GM23338 (cell line): Measurements from ENCODE around the gene AEBP2. TPM values are rescaled to one million over a fixed set of nuclear protein-coding genes. Genes with fewer than 3 reads are reported as not detected.

Experiments used
- ATAC-seq: fragments of 200-7000 bp; cut with Tn5 transposase; 3 replicates; pipeline ENCODE4 v1.9.1; 2020
- DNase-seq: peaks from one replicate; pipeline ENCODE4 v3.0.0-alpha.2; 2015; ENCODE audit warnings: low spot score
- H2AFZ ChIP-seq: fragments of 200-600 bp; sonication (generic); 2 replicates; pipeline ENCODE4 v1.8.0; 2016; ENCODE audit warnings: antibody characterized with exemption, mild to moderate bottlenecking, moderate library complexity
- H3F3A ChIP-seq: fragments of 200-600 bp; sonication (generic); replicated peaks from 2 replicates; pipeline ENCODE4 v1.8.0; 2017; ENCODE audit warnings: antibody characterized with exemption, mixed run types, low read depth
- H3K27ac ChIP-seq: fragments of 200-600 bp; sonication (generic); 2 replicates; pipeline ENCODE4 v1.6.1; 2016; ENCODE audit warnings: low read depth
- H3K27me3 ChIP-seq: fragments of 200-600 bp; sonication (generic); 2 replicates; pipeline ENCODE4 v1.8.0; 2016; ENCODE audit warnings: mild to moderate bottlenecking, mixed run types, moderate library complexity; ENCODE audit not compliant: insufficient read depth
- H3K36me3 ChIP-seq: fragments of 200-600 bp; sonication (generic); 2 replicates; pipeline ENCODE4 v1.8.0; 2016; ENCODE audit warnings: mild to moderate bottlenecking; ENCODE audit not compliant: insufficient read depth
- H3K4me1 ChIP-seq: fragments of 200-600 bp; sonication (generic); 2 replicates; pipeline ENCODE4 v1.8.0; 2016; ENCODE audit warnings: mild to moderate bottlenecking, moderate library complexity; ENCODE audit not compliant: insufficient read depth
- H3K4me2 ChIP-seq: fragments of 200-600 bp; sonication (generic); 2 replicates; pipeline ENCODE4 v1.7.1; 2017; ENCODE audit warnings: mixed run types
- H3K4me3 ChIP-seq: fragments of 200-600 bp; sonication (generic); 2 replicates; pipeline ENCODE4 v1.6.1; 2016; ENCODE audit warnings: mixed run types
- H3K79me2 ChIP-seq: fragments of 200-600 bp; sonication (generic); replicated peaks from 2 replicates; pipeline ENCODE4 v1.8.0; 2017; ENCODE audit warnings: mild to moderate bottlenecking; ENCODE audit not compliant: insufficient read depth
- H3K9me2 ChIP-seq: fragments of 200-600 bp; sonication (generic); 2 replicates; pipeline ENCODE4 v1.8.0; 2017; ENCODE audit not compliant: insufficient read depth
- H4K20me1 ChIP-seq: fragments of 200-600 bp; sonication (generic); replicated peaks from 2 replicates; pipeline ENCODE4 v1.8.0; 2017; ENCODE audit warnings: mild to moderate bottlenecking; ENCODE audit not compliant: insufficient read depth
- H3K27ac Mint-ChIP-seq: 2 replicates; pipeline ENCODE4 v1.8.0; 2020; ENCODE audit warnings: inconsistent platforms, mild to moderate bottlenecking, moderate library complexity, mixed read lengths
- H3K27me3 Mint-ChIP-seq: 3 replicates; pipeline ENCODE4 v1.8.0; 2022; ENCODE audit warnings: low read depth, mild to moderate bottlenecking, moderate library complexity, mixed read lengths, inconsistent platforms; ENCODE audit not compliant: insufficient read depth, poor library complexity
- H3K36me3 Mint-ChIP-seq: 3 replicates; pipeline ENCODE4 v1.8.0; 2021; ENCODE audit warnings: low read depth, mild to moderate bottlenecking, inconsistent platforms, moderate library complexity, mixed read lengths
- H3K4me1 Mint-ChIP-seq: 3 replicates; pipeline ENCODE4 v1.8.0; 2020; ENCODE audit warnings: mild to moderate bottlenecking, inconsistent platforms, mixed read lengths
- H3K4me3 Mint-ChIP-seq: 3 replicates; pipeline ENCODE4 v1.8.0; 2021; ENCODE audit warnings: moderate library complexity, mild to moderate bottlenecking, inconsistent platforms, mixed read lengths
- H3K9me3 Mint-ChIP-seq: 3 replicates; pipeline ENCODE4 v1.8.0; 2020; ENCODE audit warnings: moderate library complexity, mild to moderate bottlenecking, inconsistent platforms, mixed read lengths
- CREB1 ChIP-seq: fragments of 250-450 bp; sonication (Bioruptor Pico); IDR thresholded peaks from 2 replicates; pipeline ENCODE4 v1.5.0; 2020; ENCODE audit warnings: low read depth, mild to moderate bottlenecking, moderate library complexity
- EZH2 ChIP-seq: fragments of 200-600 bp; sonication (generic); IDR thresholded peaks from one replicate; pipeline ENCODE4 v1.8.0; 2017; ENCODE audit warnings: antibody characterized with exemption, mild to moderate bottlenecking, low read depth; ENCODE audit not compliant: unreplicated experiment
- EZH2phosphoT487 ChIP-seq: fragments of 200-600 bp; sonication (generic); IDR thresholded peaks from one replicate; pipeline ENCODE4 v1.8.1; 2018; ENCODE audit warnings: antibody characterized with exemption; ENCODE audit not compliant: unreplicated experiment
- JUNB ChIP-seq: IDR thresholded peaks from one replicate; pipeline ENCODE4 v1.6.1; 2016; ENCODE audit warnings: antibody characterized with exemption; ENCODE audit not compliant: unreplicated experiment
- NANOG ChIP-seq: IDR thresholded peaks from 2 replicates; pipeline ENCODE4 v1.6.1; 2016; ENCODE audit warnings: antibody characterized with exemption, borderline replicate concordance
- POLR2AphosphoS5 ChIP-seq: IDR thresholded peaks from 2 replicates; pipeline ENCODE4 v1.6.1; 2016; ENCODE audit warnings: antibody characterized with exemption, low read depth
- REST ChIP-seq: IDR thresholded peaks from one replicate; pipeline ENCODE4 v1.6.1; 2018; ENCODE audit warnings: antibody characterized with exemption; ENCODE audit not compliant: unreplicated experiment
- STAT1 ChIP-seq: IDR thresholded peaks from one replicate; pipeline ENCODE4 v1.6.1; 2016; ENCODE audit warnings: antibody characterized with exemption; ENCODE audit not compliant: unreplicated experiment
- ZNF114 ChIP-seq: fragments of 250-450 bp; sonication (Bioruptor Pico); IDR thresholded peaks from 2 replicates; pipeline ENCODE4 v1.5.0; 2020; ENCODE audit warnings: mild to moderate bottlenecking, moderate library complexity
- ZNF331 ChIP-seq: fragments of 250-450 bp; sonication (Bioruptor Pico); IDR thresholded peaks from 2 replicates; pipeline ENCODE4 v1.5.0; 2020; ENCODE audit warnings: low read depth, mild to moderate bottlenecking, moderate library complexity
- ZNF462 ChIP-seq: fragments of 250-450 bp; sonication (Bioruptor Pico); IDR thresholded peaks from 2 replicates; pipeline ENCODE4 v1.5.0; 2020; ENCODE audit warnings: mild to moderate bottlenecking, moderate library complexity
- polyA plus RNA-seq: library from polyadenylated mRNA; unstranded; fragments of >200 nt; fragmentation: Nextera tagmentation; extraction: Ambion mirVana; gene quantifications from 2 replicates; pipeline ENCODE4 v1.2.1, GENCODE V29; 2016
- total RNA-seq: library from RNA; depleted of rRNA; stranded (reverse); fragments of >200 nt; shearing (Covaris generic); gene quantifications from 2 replicates; pipeline ENCODE4 v1.2.3, GENCODE V29; 2014
- TF ChIP-seq, protein P1 (sequence below): IDR thresholded peaks from 2 replicates; pipeline ENCODE4 v1.6.1; 2016; ENCODE audit warnings: antibody characterized with exemption
- TF ChIP-seq, protein P2 (sequence below), 2 experiments: fragments of 200-600 bp in 1 of 2; sonication (generic) in 1 of 2; conservative IDR thresholded peaks; 2 replicates each; pipeline versions ENCODE4 v1.5.1 to v1.6.1; 2016 to 2017; ENCODE audit warnings: antibody characterized with exemption in 2 of 2, low read depth in 2 of 2, mild to moderate bottlenecking in 2 of 2, moderate library complexity in 1 of 2

AEBP2 gene
- total and polyA plus RNA-seq, 2 experiments from 2014 or later = 39.3 to 48.1 TPM

DNA sequence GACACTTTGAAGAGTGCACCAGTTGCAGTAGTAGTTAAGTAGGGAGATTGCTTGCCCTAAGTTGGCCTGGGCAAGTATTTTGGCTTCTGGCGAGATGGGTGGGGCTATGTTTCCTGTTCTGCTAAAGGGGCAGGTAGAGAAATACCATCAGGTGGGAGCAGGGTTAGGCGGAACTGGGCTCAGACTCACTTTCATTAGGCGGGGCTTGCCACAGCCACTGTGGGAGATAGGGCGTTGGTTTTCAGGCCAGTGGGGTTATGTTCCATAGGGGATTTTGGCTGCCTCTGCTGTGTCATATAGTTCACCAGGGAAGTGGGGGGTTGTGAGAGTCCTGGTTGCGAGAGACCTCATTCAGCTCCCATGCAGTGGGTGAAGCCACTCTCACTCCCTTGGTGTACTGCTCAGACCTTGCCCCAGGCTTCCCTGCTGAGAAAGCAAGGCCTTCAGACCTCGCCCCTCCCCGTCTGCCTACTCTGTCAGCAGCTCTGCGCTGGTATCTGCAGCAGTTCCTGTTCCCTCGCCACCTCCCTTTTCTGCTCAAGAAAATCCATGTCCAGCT is 43.3 kb downstream of the AEBP2 start:
- H2AFZ ChIP-seq = no peak overlapping the region
- peaks cover 12% of the 10 kb centered on the region for H3F3A ChIP-seq
- Mint-ChIP-seq H3K27ac (peak overlapping the region; percentile 16), H3K4me3 (no peak overlapping the region; the same call in 2 of the 3 replicates), H3K36me3 (peaks cover 69% of the 10 kb centered on the region), H3K27me3 (peaks cover 16% of the 10 kb centered on the region), H3K9me3 (no peaks in the 10 kb centered on the region; the same call in 2 of the 3 replicates), H3K4me1 (peaks cover 39% of the 10 kb centered on the region)
- peaks cover 6% of the 10 kb centered on the region; the same call in 1 of the 2 replicates for H3K36me3 ChIP-seq
- H4K20me1 ChIP-seq = peaks cover 81% of the 10 kb centered on the region
- peak overlapping the region; percentile 68 for H3K4me2 ChIP-seq
- peaks cover 100% of the 10 kb centered on the region for H3K79me2 ChIP-seq
- TF ChIP-seq EZH2phosphoT487 = no peak
- TF ChIP-seq, protein P1, sequence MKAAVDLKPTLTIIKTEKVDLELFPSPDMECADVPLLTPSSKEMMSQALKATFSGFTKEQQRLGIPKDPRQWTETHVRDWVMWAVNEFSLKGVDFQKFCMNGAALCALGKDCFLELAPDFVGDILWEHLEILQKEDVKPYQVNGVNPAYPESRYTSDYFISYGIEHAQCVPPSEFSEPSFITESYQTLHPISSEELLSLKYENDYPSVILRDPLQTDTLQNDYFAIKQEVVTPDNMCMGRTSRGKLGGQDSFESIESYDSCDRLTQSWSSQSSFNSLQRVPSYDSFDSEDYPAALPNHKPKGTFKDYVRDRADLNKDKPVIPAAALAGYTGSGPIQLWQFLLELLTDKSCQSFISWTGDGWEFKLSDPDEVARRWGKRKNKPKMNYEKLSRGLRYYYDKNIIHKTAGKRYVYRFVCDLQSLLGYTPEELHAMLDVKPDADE = no peak
- no peak for TF ChIP-seq NANOG
- TF ChIP-seq CREB1 (CRISPR knock-in tag) = no peak
- no peak for TF ChIP-seq ZNF114 (CRISPR knock-in tag)
- no peak for TF ChIP-seq JUNB
- TF ChIP-seq REST = no peak
- no peak for TF ChIP-seq ZNF462 (CRISPR knock-in tag)
- TF ChIP-seq EZH2 = no peak
- TF ChIP-seq POLR2AphosphoS5 = no peak
- TF ChIP-seq STAT1 = no peak
- TF ChIP-seq, protein P2, sequence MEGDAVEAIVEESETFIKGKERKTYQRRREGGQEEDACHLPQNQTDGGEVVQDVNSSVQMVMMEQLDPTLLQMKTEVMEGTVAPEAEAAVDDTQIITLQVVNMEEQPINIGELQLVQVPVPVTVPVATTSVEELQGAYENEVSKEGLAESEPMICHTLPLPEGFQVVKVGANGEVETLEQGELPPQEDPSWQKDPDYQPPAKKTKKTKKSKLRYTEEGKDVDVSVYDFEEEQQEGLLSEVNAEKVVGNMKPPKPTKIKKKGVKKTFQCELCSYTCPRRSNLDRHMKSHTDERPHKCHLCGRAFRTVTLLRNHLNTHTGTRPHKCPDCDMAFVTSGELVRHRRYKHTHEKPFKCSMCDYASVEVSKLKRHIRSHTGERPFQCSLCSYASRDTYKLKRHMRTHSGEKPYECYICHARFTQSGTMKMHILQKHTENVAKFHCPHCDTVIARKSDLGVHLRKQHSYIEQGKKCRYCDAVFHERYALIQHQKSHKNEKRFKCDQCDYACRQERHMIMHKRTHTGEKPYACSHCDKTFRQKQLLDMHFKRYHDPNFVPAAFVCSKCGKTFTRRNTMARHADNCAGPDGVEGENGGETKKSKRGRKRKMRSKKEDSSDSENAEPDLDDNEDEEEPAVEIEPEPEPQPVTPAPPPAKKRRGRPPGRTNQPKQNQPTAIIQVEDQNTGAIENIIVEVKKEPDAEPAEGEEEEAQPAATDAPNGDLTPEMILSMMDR (conservative IDR thresholded peaks at IDR 0.05; ENCODE audit: low read depth in 2 of 2) = no peak
- no peak for TF ChIP-seq ZNF331 (CRISPR knock-in tag)
- H3K27ac ChIP-seq = peak overlapping the region; percentile 76
- H3K4me3 ChIP-seq = 0 out of 2 replicates have a peak overlapping the region, but pooled peaks have one; percentile 13
- ATAC-seq (peak; percentile 88), DNase-seq (peak; percentile 64)
- no peaks in the 10 kb centered on the region for H3K9me2 ChIP-seq
- peaks cover 30% of the 10 kb centered on the region for H3K4me1 ChIP-seq
- H3K27me3 ChIP-seq = no peaks in the 10 kb centered on the region
